ENCODE measurements around the gene C12orf42.

C12orf42 gene

GRCh38 chr12:103268831-103269514 is 226.8 kb downstream of the C12orf42 start:
- Histone ChIP-seq H3K4me2 (ENCODE audit: low read depth, low read length, poor library complexity, severe bottlenecking) (no peak overlapping the region), H3K79me2 (ENCODE audit: insufficient read depth, low read length) (no peaks in the 10 kb centered on the region), H3K9ac (ENCODE audit: low read length) (no peak overlapping the region), H3K9me2 (replicated peaks; ENCODE audit: insufficient read depth, low read length) (no peaks in the 10 kb centered on the region), H2AFZ (ENCODE audit: low read depth, low read length, severe bottlenecking) (no peak overlapping the region), H3F3A (ENCODE audit: insufficient read depth) (no peaks in the 10 kb centered on the region), H3K4me3 (ENCODE audit: insufficient read depth, low read length, poor library complexity, severe bottlenecking) (no peak overlapping the region), H3K27ac (ENCODE audit: low read depth, low read length) (no peak overlapping the region), H3K36me3 (ENCODE audit: low read length) (no peaks in the 10 kb centered on the region), H3K9me3 (ENCODE audit: insufficient read depth, low read length) (no peaks in the 10 kb centered on the region), H4K20me1 (ENCODE audit: low read depth, low read length) (no peaks in the 10 kb centered on the region), H3K27me3 (ENCODE audit: low read length) (no peaks in the 10 kb centered on the region)
- TF ChIP-seq, protein P1, sequence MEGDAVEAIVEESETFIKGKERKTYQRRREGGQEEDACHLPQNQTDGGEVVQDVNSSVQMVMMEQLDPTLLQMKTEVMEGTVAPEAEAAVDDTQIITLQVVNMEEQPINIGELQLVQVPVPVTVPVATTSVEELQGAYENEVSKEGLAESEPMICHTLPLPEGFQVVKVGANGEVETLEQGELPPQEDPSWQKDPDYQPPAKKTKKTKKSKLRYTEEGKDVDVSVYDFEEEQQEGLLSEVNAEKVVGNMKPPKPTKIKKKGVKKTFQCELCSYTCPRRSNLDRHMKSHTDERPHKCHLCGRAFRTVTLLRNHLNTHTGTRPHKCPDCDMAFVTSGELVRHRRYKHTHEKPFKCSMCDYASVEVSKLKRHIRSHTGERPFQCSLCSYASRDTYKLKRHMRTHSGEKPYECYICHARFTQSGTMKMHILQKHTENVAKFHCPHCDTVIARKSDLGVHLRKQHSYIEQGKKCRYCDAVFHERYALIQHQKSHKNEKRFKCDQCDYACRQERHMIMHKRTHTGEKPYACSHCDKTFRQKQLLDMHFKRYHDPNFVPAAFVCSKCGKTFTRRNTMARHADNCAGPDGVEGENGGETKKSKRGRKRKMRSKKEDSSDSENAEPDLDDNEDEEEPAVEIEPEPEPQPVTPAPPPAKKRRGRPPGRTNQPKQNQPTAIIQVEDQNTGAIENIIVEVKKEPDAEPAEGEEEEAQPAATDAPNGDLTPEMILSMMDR (IDR thresholded peaks at IDR 0.05; ENCODE audit: insufficient read depth, low read length, poor library complexity, severe bottlenecking): no peak
- no peak for TF ChIP-seq EZH2phosphoT487 (conservative IDR thresholded peaks at IDR 0.05; ENCODE audit: low read length)

- H3F3A ChIP-seq (ENCODE audit: insufficient read depth): no peaks in the 10 kb centered on the region
- TF ChIP-seq, protein P1 (IDR thresholded peaks at IDR 0.05; ENCODE audit: insufficient read depth, low read length, poor library complexity, severe bottlenecking): no peak
- TF ChIP-seq EZH2phosphoT487 (conservative IDR thresholded peaks at IDR 0.05; ENCODE audit: low read length): no peak
- no peaks in the 10 kb centered on the region for H3K79me2 ChIP-seq (ENCODE audit: insufficient read depth, low read length)
- no peak overlapping the region for H3K27ac ChIP-seq (ENCODE audit: low read depth, low read length)
- no peak overlapping the region for H3K9ac ChIP-seq (ENCODE audit: low read length)
- H3K9me3 ChIP-seq (ENCODE audit: insufficient read depth, low read length): no peaks in the 10 kb centered on the region
- no peak overlapping the region for H2AFZ ChIP-seq (ENCODE audit: low read depth, low read length, severe bottlenecking)
- H3K4me2 ChIP-seq (ENCODE audit: low read depth, low read length, poor library complexity, severe bottlenecking): no peak overlapping the region
- no peaks in the 10 kb centered on the region for H4K20me1 ChIP-seq (ENCODE audit: low read depth, low read length)
- no peaks in the 10 kb centered on the region for H3K27me3 ChIP-seq (ENCODE audit: low read length)
- no peaks in the 10 kb centered on the region for H3K36me3 ChIP-seq (ENCODE audit: low read length)
- no peaks in the 10 kb centered on the region for H3K9me2 ChIP-seq (replicated peaks; ENCODE audit: insufficient read depth, low read length)
- no peak overlapping the region for H3K4me3 ChIP-seq (ENCODE audit: insufficient read depth, low read length, poor library complexity, severe bottlenecking)
These were observed 238.0 kb downstream of the C12orf42 start for GRCh38 chr12:103257763-103258162.
